Epithelial cell of esophagus (primary cell): ENCODE data around the gene SPTBN5.

Experiments used
- DNase-seq: peaks from one replicate; pipeline ENCODE4 v3.0.0; 2010; ENCODE audit warnings: low read depth
- H3K4me3 ChIP-seq: 2 replicates; pipeline ENCODE4 v1.5.1; 2011; ENCODE audit warnings: mild to moderate bottlenecking, low read length, control low read depth
- CTCF ChIP-seq: IDR thresholded peaks from 2 replicates; pipeline ENCODE4 v1.5.1; 2011; ENCODE audit warnings: low read depth, mild to moderate bottlenecking, low read length, control low read depth, inconsistent platforms; ENCODE audit not compliant: insufficient read depth; ENCODE audit errors: missing control alignments

The SPTBN5 gene

GRCh38 chr15:41914411-41914810 is 20.6 kb upstream of the SPTBN5 start:
- H3K4me3 ChIP-seq = no peak overlapping the region
- TF ChIP-seq CTCF = no peak
- DNase-seq = no peak

DNA sequence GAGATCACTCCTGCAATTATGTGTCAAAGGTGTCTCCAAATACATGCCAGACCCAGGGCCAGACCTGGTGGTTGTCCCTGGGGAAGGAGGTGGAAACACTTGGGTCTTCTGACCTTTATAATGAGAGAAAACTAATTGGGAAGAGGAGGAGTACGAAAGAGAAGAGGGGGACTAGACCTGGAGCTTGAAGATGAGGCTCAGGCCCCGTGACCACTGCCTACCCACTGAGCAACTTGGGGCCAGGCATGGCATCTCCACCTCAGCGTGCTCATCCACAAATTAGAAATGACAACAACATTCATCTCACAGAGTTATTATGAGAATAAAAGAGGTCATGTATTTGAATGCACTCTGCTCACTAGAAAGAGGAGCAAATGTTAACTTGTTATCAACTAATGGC is 19.4 kb upstream of the SPTBN5 start:
- no peak for DNase-seq
- no peak for TF ChIP-seq CTCF
- H3K4me3 ChIP-seq = no peak overlapping the region

DNA sequence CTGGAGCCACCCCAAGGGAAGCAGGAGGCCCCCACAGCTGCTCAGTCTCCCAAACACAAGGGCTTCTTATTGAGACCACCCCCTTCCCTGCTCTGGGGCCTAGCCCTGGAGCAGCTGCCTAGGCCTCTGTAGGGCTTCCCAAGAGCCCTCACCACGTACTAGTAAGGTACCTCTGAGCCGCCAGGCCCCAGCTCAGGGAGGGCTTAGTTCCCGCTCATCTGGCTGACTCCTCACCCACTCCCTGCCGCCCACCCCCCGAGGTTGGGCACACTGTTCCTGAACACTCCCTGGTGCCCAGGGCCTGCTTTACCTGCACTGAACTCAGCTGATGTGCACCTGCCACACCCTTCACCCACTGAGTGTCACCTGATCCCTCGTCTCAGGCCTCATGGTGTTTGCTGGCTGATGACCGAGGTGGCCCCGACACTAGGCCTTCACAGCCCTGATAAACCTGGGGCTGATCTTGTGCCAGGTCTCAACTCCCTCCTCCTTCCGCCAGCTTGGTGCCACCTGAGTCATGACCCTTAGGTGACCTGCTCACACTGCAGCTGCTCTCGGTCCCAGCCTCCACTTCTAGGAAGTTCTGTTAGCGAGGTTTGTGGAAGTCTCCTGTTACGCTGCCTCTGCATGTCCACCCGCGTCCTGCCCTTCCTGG is 18.0 kb upstream of the SPTBN5 start:
- no peak for DNase-seq
- H3K4me3 ChIP-seq = no peak overlapping the region
- TF ChIP-seq CTCF = no peak

GRCh38 chr15:41908736-41909461 is 15.0 kb upstream of the SPTBN5 start:
- no peak for DNase-seq
- H3K4me3 ChIP-seq = no peak overlapping the region
- TF ChIP-seq CTCF = no peak

DNA sequence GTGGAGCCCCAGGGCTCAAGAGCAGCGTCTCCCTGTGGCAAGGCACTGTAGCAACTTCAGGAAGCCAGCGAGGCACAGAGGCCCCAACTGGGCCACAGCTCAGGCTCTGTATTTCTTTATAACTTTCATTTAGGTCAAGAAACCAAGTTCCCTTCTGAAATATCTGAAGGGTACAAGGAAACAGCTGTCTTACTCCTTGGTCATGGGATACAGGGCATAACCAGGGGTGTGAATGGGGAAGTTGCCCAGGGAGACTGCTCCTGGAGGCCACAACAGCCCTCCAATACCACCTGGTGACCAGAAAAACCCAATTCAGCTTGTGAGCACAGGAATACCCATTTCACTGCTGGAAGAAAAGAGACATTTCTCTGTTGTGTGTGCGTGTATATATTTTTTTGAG is 13.3 kb upstream of the SPTBN5 start:
- H3K4me3 ChIP-seq = no peak overlapping the region
- DNase-seq = no peak

GRCh38 chr15:41906608-41907007 is 12.8 kb upstream of the SPTBN5 start:
- TF ChIP-seq CTCF = no peak
- no peak overlapping the region for H3K4me3 ChIP-seq
- DNase-seq = no peak

More for the DNA sequence above, 13.3 kb upstream of the SPTBN5 start:
- no peak for TF ChIP-seq CTCF
